ENCODE results near the gene PLPPR1.

- TF ChIP-seq CTCF (IDR thresholded peaks at IDR 0.05) (no peak), EZH2phosphoT487 (IDR thresholded peaks at IDR 0.05) (no peak)
Observed at GRCh38 chr9:101332362-101332761, 303.8 kb downstream of the PLPPR1 start.

Data from neural progenitor cell (in vitro differentiated cells).